AG04449 (cell line): ENCODE measurements around the gene YWHAB.

Source experiments
- CTCF ChIA-PET: fragments of 350-600 bp; formaldehyde crosslinking; extraction: SDS; loops from one replicate; lab custom pipeline; 2021; ENCODE audit warnings: antibody characterized with exemption; lab: Yijun Ruan, JAX
- POLR2A ChIA-PET: fragments of 400-600, 350-600 bp; formaldehyde crosslinking; extraction: SDS; loops from one replicate; lab custom pipeline; 2020; ENCODE audit warnings: antibody characterized with exemption, inconsistent platforms; lab: Yijun Ruan, JAX
- DNase-seq: peaks from one replicate; pipeline ENCODE4 v3.0.0-alpha.2; 2010; ENCODE audit warnings: low read depth, low spot score
- H3K4me3 ChIP-seq: 2 replicates; pipeline ENCODE4 v1.5.1; 2011; ENCODE audit warnings: low read depth, mild to moderate bottlenecking, control low read depth, low read length
- CTCF ChIP-seq: IDR thresholded peaks from one replicate; pipeline ENCODE4 v1.5.1; 2011; ENCODE audit warnings: mild to moderate bottlenecking, moderate library complexity, low read length, control low read depth, inconsistent platforms; ENCODE audit not compliant: insufficient read depth; ENCODE audit errors: missing control alignments

Gene YWHAB

GRCh38 chr20:44886828-44887227, 1.3 kb downstream of the YWHAB start:
- no peak for DNase-seq
- CTCF ChIA-PET: no interaction called here
- POLR2A ChIA-PET: no interaction called here
- TF ChIP-seq CTCF: no peak
- peak overlapping the region; percentile 81 for H3K4me3 ChIP-seq

- CTCF ChIA-PET: interaction anchor here (1.0 to 2.6 kb wide), 10 partner anchors 9 to 672 kb away, joined by 3 to 11 read pairs (median 4); partner anchors contain the start of gene PABPC1L
- DNase-seq: no peak
- H3K4me3 ChIP-seq: peak overlapping the region; percentile 81
- POLR2A ChIA-PET: no interaction called here
- TF ChIP-seq CTCF: no peak
Observed at GRCh38 chr20:44887466-44887865, 2.0 kb downstream of the YWHAB start.

GRCh38 chr20:44888226-44889103, 3.0 kb downstream of the YWHAB start:
- no peak for DNase-seq
- peak; percentile 28 for TF ChIP-seq CTCF
- POLR2A ChIA-PET: no interaction called here
- H3K4me3 ChIP-seq: no peak overlapping the region
- CTCF ChIA-PET: interaction anchor here (0.8 to 2.6 kb wide), 16 partner anchors 8 to 673 kb away, joined by 3 to 11 read pairs (median 4); partner anchors contain the start of gene PABPC1L

- H3K4me3 ChIP-seq: no peak overlapping the region
- no peak for DNase-seq
- POLR2A ChIA-PET: no interaction called here
- TF ChIP-seq CTCF: no peak
- CTCF ChIA-PET: interaction anchor here (0.7 to 1.7 kb wide), 2 partner anchors 144 to 207 kb away, joined by 3 to 5 read pairs; no protein-coding TSS in a partner anchor
Observed at GRCh38 chr20:44891826-44892225, 6.3 kb downstream of the YWHAB start.

GRCh38 chr20:44894959-44895358, 9.5 kb downstream of the YWHAB start:
- ChIA-PET CTCF (no interaction called here), POLR2A (no interaction called here)
- no peak for DNase-seq
- TF ChIP-seq CTCF: no peak
- no peak overlapping the region for H3K4me3 ChIP-seq

- no peak for TF ChIP-seq CTCF
- CTCF ChIA-PET: interaction anchor here (0.7 to 1.4 kb wide), 5 partner anchors 9 to 394 kb away, joined by 3 to 4 read pairs (median 3); no protein-coding TSS in a partner anchor
Observed at GRCh38 chr20:44896583-44896982, 11.1 kb downstream of the YWHAB start.

More at GRCh38 chr20:44896583-44896982, 11.1 kb downstream of the YWHAB start:
- DNase-seq: no peak
- no peak overlapping the region for H3K4me3 ChIP-seq
- POLR2A ChIA-PET: interaction anchor here (0.7 kb wide), 1 partner anchor 13 kb away, joined by 3 read pairs; the partner anchor contains the start of gene PABPC1L
